Liver (tissue), 9 donors: ENCODE data around the gene SOD1. TPM values are rescaled to one million over a fixed set of nuclear protein-coding genes. Genes with fewer than 3 reads are reported as not detected.

ENCODE experiments used
- DNase-seq: peaks from one replicate; pipeline ENCODE4 v3.0.0-alpha.2; 2017; ENCODE audit warnings: low spot score
- H3K27ac ChIP-seq, 2 donors: one replicate each; pipeline ENCODE4 v1.7.0; 2013; ENCODE audit warnings: inconsistent platforms in 2 of 2, low read length in 2 of 2, control low read depth in 1 of 2, low read depth in 1 of 2, mild to moderate bottlenecking in 1 of 2
- H3K27me3 ChIP-seq, 4 donors: one replicate each; pipeline versions ENCODE4 v1.6.1 to v1.7.0; 2013; ENCODE audit warnings: low read length in 3 of 4, inconsistent platforms in 1 of 4, mild to moderate bottlenecking in 1 of 4, moderate library complexity in 1 of 4; ENCODE audit not compliant: control insufficient read depth in 4 of 4, insufficient read depth in 4 of 4
- H3K36me3 ChIP-seq, 4 donors: one replicate each; pipeline versions ENCODE4 v1.6.1 to v1.7.0; 2013; ENCODE audit warnings: low read length in 3 of 4, mild to moderate bottlenecking in 3 of 4, low read depth in 1 of 4, moderate library complexity in 1 of 4; ENCODE audit not compliant: control insufficient read depth in 4 of 4, insufficient read depth in 3 of 4
- H3K4me1 ChIP-seq, 4 donors: one replicate each; pipeline versions ENCODE4 v1.6.1 to v1.7.0; 2013; ENCODE audit warnings: low read length in 3 of 4, mild to moderate bottlenecking in 3 of 4, moderate library complexity in 1 of 4; ENCODE audit not compliant: control insufficient read depth in 4 of 4, insufficient read depth in 4 of 4
- H3K4me3 ChIP-seq, 3 donors: one replicate each; pipeline versions ENCODE4 v1.6.1 to v1.7.0; 2013; ENCODE audit warnings: low read length in 3 of 3, control low read depth in 1 of 3, low read depth in 1 of 3, mild to moderate bottlenecking in 1 of 3
- H3K9ac ChIP-seq, 2 donors: one replicate each; pipeline ENCODE4 v1.7.0; 2013; ENCODE audit warnings: low read length in 2 of 2, mild to moderate bottlenecking in 2 of 2, moderate library complexity in 2 of 2, control low read depth in 1 of 2, low read depth in 1 of 2
- H3K9me3 ChIP-seq, 4 donors: one replicate each; pipeline versions ENCODE4 v1.6.1 to v1.7.0; 2013; ENCODE audit warnings: low read length in 3 of 4; ENCODE audit not compliant: control insufficient read depth in 4 of 4
- ATF3 ChIP-seq: IDR thresholded peaks from 2 replicates; pipeline ENCODE4 v1.6.1; 2016; ENCODE audit warnings: antibody characterized with exemption
- EGR1 ChIP-seq, 2 donors: IDR thresholded peaks; 2 replicates each; pipeline ENCODE4 v1.6.1; 2016 to 2018; ENCODE audit warnings: antibody characterized with exemption in 2 of 2, low read depth in 2 of 2
- FOXA1 ChIP-seq: IDR thresholded peaks from 2 replicates; pipeline ENCODE4 v1.6.1; 2016; ENCODE audit warnings: antibody characterized with exemption
- FOXA2 ChIP-seq: IDR thresholded peaks from 2 replicates; pipeline ENCODE4 v1.6.1; 2016; ENCODE audit warnings: antibody characterized with exemption
- GABPA ChIP-seq, 2 donors: IDR thresholded peaks in 1 of 2; conservative IDR thresholded peaks in 1 of 2; 2 replicates each; pipeline ENCODE4 v1.6.1; 2016; ENCODE audit warnings: antibody characterized with exemption in 2 of 2, mild to moderate bottlenecking in 1 of 2, moderate library complexity in 1 of 2
- HNF4A ChIP-seq, 2 donors: conservative IDR thresholded peaks; 2 replicates each; pipeline ENCODE4 v1.6.1; 2016; ENCODE audit warnings: antibody characterized with exemption in 2 of 2, mild to moderate bottlenecking in 2 of 2
- HNF4G ChIP-seq: IDR thresholded peaks from 2 replicates; pipeline ENCODE4 v1.6.1; 2016; ENCODE audit warnings: antibody characterized with exemption
- JUND ChIP-seq, 2 donors: IDR thresholded peaks; 2 replicates each; pipeline ENCODE4 v1.6.1; 2016; ENCODE audit warnings: antibody characterized with exemption in 2 of 2
- NR2F2 ChIP-seq: IDR thresholded peaks from 2 replicates; pipeline ENCODE4 v1.6.1; 2016; ENCODE audit warnings: antibody characterized with exemption
- RAD21 ChIP-seq, 2 donors: IDR thresholded peaks; 2 replicates each; pipeline ENCODE4 v1.6.1; 2016; ENCODE audit warnings: antibody characterized with exemption in 2 of 2, mild to moderate bottlenecking in 2 of 2
- REST ChIP-seq: IDR thresholded peaks from 2 replicates; pipeline ENCODE4 v1.6.1; 2016; ENCODE audit warnings: antibody characterized with exemption, mild to moderate bottlenecking
- RXRA ChIP-seq, 2 donors: IDR thresholded peaks; 2 replicates each; pipeline ENCODE4 v1.6.1; 2017 to 2018; ENCODE audit warnings: antibody characterized with exemption in 2 of 2, mild to moderate bottlenecking in 1 of 2
- SP1 ChIP-seq: IDR thresholded peaks from 2 replicates; pipeline ENCODE4 v1.6.1; 2018; ENCODE audit warnings: antibody characterized with exemption, mild to moderate bottlenecking
- TAF1 ChIP-seq: conservative IDR thresholded peaks from 2 replicates; pipeline ENCODE4 v1.6.1; 2016; ENCODE audit warnings: antibody characterized with exemption, mild to moderate bottlenecking
- YY1 ChIP-seq: IDR thresholded peaks from 2 replicates; pipeline ENCODE4 v1.6.1; 2016; ENCODE audit warnings: antibody characterized with exemption, mild to moderate bottlenecking
- WGBS: extraction: QIAGEN DNeasy Blood & Tissue Kit; methylation state at CpG from one replicate; pipeline ENCODE4 v1.1.7; 2013; 5-methylcytosine and 5-hydroxymethylcytosine counted together
- polyA plus RNA-seq, 2 donors: library from polyadenylated mRNA; stranded (reverse) in 1 of 2; unstranded in 1 of 2; fragments of 200-250 nt in 1 of 2; fragments of >200 nt in 1 of 2; fragmentation: Nextera tagmentation in 1 of 2; extraction: Ambion mirVana in 1 of 2; gene quantifications; one replicate each; pipeline versions ENCODE4 v1.2.1 to v1.2.3, GENCODE V29; 2013 to 2015
- total RNA-seq, 2 donors: library from RNA; depleted of rRNA; stranded (reverse); fragments of >200 nt; gene quantifications; one replicate each; pipeline ENCODE4 v1.2.3, GENCODE V29; 2014
- TF ChIP-seq, protein P1 (sequence below): fragments of 150-350 bp; IDR thresholded peaks from 2 replicates; pipeline ENCODE4 v1.5.1; 2017; ENCODE audit warnings: improper control_type of control experiment, low read depth, low read length; ENCODE audit not compliant: missing input control
- TF ChIP-seq, protein P2 (sequence below): IDR thresholded peaks from 2 replicates; pipeline ENCODE4 v1.6.1; 2016; ENCODE audit warnings: antibody characterized with exemption
- TF ChIP-seq, protein P3 (sequence below): IDR thresholded peaks from 2 replicates; pipeline ENCODE4 v1.6.1; 2016; ENCODE audit warnings: antibody characterized with exemption
- donor health status: healthy.
- donor health status: healthy.
- donor health status: healthy.
- donor health status: healthy.
- donor health status: healthy.

Gene SOD1
- total and polyA plus RNA-seq, 4 donors, result 129 to 1,258 (median 658) TPM

DNA sequence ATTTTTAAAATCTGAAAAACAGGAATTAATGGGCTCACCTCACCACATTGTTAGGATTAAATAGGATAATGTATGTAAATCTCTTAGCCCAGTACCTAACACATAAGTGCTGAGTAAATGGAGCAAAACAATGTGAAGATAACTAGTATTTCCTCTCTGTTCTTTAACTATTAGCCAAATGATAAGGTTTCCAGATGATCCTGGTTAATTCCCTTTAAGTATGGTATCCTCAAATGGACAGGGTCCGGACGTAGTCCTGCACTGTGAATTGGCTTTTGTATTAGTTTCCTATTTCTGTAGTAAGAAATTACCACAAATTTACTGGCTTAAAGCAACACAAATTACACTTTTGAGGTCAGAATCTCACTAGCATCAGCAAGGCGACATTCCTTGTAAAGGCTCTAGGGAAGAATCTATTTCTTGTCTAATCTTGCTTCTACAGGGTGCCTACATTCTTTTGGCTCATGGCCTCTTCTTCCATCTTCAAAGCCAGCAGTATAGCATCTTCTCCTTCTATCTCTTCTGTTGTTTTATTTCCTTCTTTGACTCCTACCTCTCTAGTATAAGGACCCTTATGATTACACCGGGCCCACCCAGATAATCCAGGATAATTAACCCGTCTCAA, 55.4 kb downstream of the SOD1 start:
- Histone ChIP-seq H3K27me3 (no peaks in the 10 kb centered on the region), H3K4me1 (peaks cover 5 to 26% (median 15%) of the 10 kb centered on the region in 4 donors), H3K27ac (no peak overlapping the region), H3K36me3 (no peaks in the 10 kb centered on the region), H3K9me3 (no peaks in the 10 kb centered on the region), H3K9ac (no peak overlapping the region), H3K4me3 (no peak overlapping the region)
- TF ChIP-seq EGR1 (IDR thresholded peaks at IDR 0.05; ENCODE audit: low read depth in 2 of 2) (no peak), RXRA (IDR thresholded peaks at IDR 0.05) (no peak), FOXA1 (no peak), FOXA2 (no peak), RAD21 (IDR thresholded peaks at IDR 0.05) (no peak), HNF4A (conservative IDR thresholded peaks at IDR 0.05) (no peak), REST (no peak), HNF4G (no peak)
- no peak for DNase-seq
- WGBS, result 91% methylated on average over 5 of the region's 5 CpGs

DNA sequence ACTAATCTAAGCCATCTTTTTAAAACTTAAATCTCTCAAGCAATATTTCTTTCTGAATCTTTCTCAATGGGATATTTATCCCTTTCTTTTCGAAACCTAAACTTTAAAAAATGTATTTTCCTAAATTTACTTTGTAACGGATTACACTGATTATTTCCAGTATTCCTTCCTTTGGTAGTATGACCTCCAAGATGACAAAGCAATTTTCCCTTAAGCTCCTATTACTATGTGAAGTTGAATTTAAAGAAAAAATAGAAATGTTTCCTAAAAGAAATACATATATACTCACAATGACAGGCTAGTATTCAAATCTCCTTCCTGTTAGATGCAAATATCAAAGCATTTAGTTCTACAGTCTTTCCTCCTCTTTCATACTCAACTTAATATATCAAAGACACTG, 56.6 kb downstream of the SOD1 start:
- no peak overlapping the region for H3K27ac ChIP-seq
- 85% methylated on average over 2 of the region's 2 CpGs for WGBS
- H3K27me3 ChIP-seq, result no peaks in the 10 kb centered on the region
- no peak for DNase-seq
- H3K9me3 ChIP-seq, result no peaks in the 10 kb centered on the region
- no peak overlapping the region for H3K9ac ChIP-seq
- TF ChIP-seq TAF1, result no peak
- no peak for TF ChIP-seq RXRA (IDR thresholded peaks at IDR 0.05)
- no peak for TF ChIP-seq ATF3
- no peak for TF ChIP-seq HNF4G
- TF ChIP-seq YY1, result no peak
- TF ChIP-seq FOXA1, result no peak
- no peak for TF ChIP-seq EGR1 (IDR thresholded peaks at IDR 0.05; ENCODE audit: low read depth in 2 of 2)
- TF ChIP-seq, protein P1, sequence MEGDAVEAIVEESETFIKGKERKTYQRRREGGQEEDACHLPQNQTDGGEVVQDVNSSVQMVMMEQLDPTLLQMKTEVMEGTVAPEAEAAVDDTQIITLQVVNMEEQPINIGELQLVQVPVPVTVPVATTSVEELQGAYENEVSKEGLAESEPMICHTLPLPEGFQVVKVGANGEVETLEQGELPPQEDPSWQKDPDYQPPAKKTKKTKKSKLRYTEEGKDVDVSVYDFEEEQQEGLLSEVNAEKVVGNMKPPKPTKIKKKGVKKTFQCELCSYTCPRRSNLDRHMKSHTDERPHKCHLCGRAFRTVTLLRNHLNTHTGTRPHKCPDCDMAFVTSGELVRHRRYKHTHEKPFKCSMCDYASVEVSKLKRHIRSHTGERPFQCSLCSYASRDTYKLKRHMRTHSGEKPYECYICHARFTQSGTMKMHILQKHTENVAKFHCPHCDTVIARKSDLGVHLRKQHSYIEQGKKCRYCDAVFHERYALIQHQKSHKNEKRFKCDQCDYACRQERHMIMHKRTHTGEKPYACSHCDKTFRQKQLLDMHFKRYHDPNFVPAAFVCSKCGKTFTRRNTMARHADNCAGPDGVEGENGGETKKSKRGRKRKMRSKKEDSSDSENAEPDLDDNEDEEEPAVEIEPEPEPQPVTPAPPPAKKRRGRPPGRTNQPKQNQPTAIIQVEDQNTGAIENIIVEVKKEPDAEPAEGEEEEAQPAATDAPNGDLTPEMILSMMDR, result no peak
- TF ChIP-seq GABPA (IDR thresholded peaks at IDR 0.05 in 1 of 2, conservative IDR thresholded peaks at IDR 0.05 in 1 of 2), result no peak
- TF ChIP-seq, protein P2, sequence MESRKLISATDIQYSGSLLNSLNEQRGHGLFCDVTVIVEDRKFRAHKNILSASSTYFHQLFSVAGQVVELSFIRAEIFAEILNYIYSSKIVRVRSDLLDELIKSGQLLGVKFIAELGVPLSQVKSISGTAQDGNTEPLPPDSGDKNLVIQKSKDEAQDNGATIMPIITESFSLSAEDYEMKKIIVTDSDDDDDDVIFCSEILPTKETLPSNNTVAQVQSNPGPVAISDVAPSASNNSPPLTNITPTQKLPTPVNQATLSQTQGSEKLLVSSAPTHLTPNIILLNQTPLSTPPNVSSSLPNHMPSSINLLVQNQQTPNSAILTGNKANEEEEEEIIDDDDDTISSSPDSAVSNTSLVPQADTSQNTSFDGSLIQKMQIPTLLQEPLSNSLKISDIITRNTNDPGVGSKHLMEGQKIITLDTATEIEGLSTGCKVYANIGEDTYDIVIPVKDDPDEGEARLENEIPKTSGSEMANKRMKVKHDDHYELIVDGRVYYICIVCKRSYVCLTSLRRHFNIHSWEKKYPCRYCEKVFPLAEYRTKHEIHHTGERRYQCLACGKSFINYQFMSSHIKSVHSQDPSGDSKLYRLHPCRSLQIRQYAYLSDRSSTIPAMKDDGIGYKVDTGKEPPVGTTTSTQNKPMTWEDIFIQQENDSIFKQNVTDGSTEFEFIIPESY, result no peak
- TF ChIP-seq JUND (IDR thresholded peaks at IDR 0.05), result no peak
- TF ChIP-seq FOXA2, result no peak
- TF ChIP-seq NR2F2, result no peak
- TF ChIP-seq HNF4A (conservative IDR thresholded peaks at IDR 0.05), result no peak
- no peak for TF ChIP-seq SP1
- TF ChIP-seq RAD21 (IDR thresholded peaks at IDR 0.05), result no peak
- TF ChIP-seq, protein P3, sequence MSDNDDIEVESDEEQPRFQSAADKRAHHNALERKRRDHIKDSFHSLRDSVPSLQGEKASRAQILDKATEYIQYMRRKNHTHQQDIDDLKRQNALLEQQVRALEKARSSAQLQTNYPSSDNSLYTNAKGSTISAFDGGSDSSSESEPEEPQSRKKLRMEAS, result no peak
- TF ChIP-seq REST, result no peak
- peaks cover 5 to 17% (median 7%) of the 10 kb centered on the region in 4 donors for H3K4me1 ChIP-seq
- H3K36me3 ChIP-seq, result no peaks in the 10 kb centered on the region
- no peak overlapping the region for H3K4me3 ChIP-seq
